CD4-positive, alpha-beta T cell treated with Interferon alpha-2 for 1 hour (primary cell): Measurements from ENCODE around the gene MAP4.
"Not testable (repeated sequence)": the region's sequence is repeated elsewhere in the genome, so short reads cannot be mapped to it uniquely, and the experiment has no call there.

Experiments
- DNase-seq, 2 donors: peaks; one replicate each; pipeline ENCODE4 v3.0.0-alpha.2; 2020 to 2022

The MAP4 gene

DNA sequence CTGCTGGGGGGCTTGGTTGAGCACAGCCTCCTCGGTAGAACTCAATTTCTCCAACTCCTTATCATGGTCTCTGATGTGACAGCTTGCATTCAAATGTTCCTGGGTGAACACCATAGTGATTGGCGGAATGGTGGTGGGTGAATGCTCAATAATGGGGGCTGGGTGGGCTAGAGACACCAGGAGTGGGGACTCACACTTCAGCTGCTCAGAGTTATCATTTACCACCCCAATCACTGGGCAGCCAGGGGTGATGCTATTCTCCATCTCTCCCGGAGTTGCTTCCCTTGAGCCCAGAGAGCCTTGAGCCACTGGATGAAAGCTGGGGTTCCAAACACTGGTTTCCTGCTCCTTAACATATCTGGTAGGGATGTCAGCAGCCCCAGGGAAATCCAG, 124.6 kb downstream of the MAP4 start:
- no peak for DNase-seq

DNA sequence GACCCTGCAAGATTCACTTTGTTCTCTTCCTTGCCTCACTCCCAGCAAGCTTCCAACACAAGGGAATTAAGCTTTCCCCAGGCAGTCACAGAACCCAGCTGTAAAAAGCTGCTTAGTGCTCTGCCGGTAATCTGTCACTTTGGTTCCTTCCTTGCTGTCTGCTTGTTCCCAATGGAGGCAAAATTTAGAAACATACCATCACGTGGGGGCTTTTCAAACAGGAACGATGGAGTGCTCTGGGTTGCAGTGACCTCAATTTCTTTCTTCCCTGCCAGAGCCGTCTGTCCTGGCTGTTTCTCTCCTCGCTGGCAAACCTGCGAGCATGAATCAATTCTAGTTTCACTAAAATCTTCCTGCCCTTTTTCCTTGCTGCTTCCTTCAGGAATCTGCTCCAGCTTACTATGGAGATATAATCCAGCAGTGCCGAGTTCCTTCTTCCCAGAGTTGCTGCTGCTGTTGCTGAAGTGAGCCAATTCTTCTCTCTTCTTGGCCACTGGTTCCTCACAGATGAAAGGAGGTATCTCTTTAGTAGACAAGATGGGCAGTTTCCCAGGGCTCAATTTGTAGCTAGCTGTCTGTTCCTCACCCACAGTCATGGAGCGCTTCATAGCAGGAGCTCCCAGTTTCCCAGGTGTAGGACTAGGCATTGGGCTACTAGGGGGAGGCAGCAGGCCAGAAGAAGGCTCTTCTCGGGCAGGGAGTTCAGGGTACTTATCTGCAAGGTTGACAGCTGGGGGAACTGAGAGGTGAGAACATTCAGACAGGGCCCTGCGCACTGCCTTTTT, 125.2 kb downstream of the MAP4 start:
- DNase-seq, result no peak

DNA sequence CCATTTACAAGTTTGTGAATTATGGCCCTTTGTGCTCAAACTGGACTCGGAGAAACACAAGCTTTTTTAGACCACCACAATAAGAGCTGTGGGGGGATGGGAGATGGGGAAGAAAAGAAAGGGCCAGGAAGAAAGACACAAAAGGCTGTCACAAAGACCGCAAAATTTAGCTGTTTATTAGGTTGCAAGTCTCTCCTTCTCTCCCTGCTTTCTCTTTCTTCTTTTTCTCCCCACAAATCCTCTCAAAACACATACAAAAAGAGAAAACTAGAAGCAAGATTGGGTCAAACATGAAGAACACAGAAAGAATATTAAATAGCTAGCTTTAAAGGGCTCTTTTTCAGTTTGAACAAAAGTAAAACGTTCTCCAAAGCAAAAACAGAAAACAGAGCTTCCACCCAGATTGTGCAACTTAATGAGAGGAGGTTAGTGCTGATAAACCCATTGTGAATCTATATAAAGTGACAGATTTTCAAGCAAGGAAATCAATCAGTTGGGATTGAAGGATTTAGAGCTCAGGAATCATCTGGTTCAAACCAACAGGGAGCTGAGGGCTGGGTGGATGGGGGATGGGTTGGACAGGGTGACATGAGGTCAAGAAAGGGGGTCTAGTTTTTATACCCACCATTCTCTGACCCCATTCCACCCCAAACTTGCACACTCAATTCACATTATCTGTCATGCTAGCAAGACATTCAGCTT, 125.9 kb downstream of the MAP4 start:
- DNase-seq, result no peak

DNA sequence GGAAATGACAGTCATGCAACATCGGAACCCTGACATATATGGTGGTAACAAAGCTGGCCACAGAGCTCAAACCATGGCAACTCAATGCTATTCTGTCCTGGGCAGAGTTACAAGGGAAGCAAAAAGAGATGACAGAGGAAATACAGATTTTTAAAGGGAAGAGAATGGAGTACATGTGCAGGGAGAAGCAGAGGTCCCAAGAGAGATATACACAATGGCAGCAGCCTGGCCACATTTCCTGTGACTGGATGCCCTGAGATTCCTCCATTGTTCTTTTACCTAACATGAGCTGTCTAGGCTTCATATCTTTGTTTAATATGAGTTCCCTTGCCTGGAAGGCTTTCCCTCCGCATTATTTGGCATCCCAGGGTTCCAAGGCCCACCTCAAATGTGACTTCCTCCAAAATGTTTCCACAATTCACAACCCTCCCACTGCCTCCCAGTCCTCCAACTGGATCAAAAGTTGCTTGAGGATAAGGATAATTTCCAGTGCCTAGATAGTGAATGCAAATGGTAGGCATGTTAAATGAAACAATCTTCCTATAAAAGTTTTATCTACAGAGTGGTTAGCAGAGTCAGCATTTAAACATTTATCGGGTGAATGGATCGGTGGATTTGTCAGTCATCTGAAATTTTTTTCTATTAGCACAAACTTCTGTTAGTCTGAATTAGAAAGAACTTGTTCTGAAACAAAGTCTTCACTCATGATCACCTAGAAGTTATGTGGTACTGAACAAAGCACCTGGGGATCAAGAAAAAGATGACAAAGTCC, 127.0 kb downstream of the MAP4 start:
- DNase-seq, result no peak

DNA sequence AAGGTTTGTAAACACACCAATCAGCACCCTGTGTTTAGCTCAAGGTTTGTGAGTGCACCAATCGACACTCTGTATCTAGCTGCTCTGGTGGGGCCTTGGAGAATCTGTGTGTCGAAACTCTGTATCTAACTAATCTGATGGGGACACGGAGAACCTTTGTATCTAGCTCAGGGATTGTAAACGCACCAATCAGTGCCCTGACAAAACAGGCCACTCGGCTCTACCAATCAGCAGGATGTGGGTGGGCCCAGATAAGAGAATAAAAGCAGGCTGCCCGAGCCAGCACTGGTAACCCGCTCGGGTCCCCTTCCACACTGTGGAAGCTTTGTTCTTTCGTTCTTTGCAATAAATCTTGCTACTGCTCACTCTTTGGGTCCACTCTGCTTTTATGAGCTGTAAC, 128.2 kb downstream of the MAP4 start:
- not testable (repeated sequence) for DNase-seq

DNA sequence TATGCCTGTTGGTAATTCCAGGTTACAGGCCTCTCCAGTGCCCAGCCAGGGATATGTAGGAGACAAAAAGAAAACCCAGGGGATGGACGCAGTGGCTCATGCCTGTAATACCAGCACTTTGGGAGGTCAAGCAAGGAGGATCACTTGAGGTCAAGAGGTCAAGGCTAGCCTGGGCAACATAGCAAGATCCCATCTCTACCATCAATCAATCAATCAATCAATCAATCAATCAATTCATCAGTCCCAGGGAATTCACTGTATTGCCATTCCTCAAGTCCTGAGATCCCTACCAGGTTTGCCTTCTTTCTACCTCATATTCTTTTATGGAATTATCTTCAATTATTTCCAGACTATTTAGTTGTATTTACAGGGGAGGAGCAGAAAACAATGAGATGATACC, 131.0 kb downstream of the MAP4 start:
- no peak for DNase-seq

DNA sequence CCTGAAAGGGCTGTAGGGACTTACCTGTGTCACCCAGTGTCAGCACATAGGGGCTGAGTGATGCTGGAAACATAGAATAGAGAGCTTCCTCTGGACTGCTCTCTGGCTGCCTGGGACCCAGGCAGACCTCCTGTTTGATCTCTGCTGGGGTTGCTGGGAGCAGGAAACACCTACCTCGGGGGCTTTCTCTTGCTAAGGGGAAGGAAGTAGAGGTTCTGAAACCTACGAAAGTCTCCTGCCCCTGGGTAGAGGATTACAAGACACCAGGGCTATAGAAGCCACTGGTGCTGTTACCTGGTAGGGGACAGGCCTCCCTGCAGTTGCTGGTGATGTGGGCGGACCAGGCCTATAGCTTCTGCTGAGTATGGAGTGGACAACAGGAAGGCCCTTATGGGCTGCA, 131.6 kb downstream of the MAP4 start:
- no peak for DNase-seq

DNA sequence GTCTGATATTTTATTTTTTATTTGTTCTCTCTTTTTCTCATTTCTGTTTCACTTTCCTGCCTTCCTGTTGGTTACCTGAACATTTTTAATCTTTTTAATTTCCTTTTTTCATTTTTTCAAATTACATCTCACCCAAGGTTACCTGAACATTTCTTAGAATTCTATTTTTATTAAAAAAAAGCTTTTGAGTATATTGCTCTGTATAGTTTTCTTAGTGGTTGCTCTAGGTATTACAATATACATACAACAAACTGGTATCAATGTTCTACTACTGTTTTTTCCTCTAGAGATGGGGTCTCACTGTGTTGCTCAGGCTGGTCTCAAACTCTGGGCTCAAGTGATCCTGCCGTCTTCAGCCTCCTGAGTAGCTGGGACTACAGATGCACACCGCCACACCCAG, 133.9 kb downstream of the MAP4 start:
- no peak for DNase-seq

DNA sequence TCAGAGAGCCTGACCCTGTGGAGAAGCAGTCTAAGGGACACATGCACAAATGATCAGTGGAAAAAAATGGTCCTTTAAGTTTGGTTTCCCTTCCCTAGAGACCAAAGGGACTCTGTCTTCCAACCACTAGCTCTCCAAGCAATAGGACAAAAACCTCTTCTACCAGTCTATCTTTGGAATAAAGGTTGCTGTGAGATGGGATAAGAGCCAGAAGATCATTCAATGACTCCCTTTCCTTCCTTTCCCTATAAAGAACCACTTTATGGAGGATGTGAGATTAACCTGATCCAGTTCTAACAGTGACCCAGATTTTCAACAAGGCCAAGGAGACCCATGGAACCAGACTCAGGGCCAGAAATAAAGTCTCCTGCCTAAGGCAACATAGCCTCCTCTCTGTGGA, 138.5 kb downstream of the MAP4 start:
- DNase-seq, result no peak

DNA sequence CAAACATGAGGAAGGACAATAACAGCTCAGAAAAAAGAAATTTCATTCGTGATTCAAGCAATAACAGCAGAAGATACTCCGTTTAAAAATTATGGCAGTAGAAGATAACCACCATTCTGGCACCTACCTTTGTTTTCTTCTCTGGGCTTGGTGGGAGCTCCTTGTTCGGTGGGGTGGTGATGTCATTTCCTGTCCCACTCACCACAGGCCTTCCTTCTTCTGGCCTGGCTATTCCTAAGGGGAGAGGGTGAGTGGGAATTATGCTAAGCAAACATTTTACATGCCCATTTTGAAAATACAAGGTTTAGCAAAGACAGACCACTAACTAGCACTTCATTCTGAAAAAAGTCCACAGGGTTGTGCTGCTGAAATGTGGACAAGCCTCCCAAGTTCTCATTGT, 138.9 kb downstream of the MAP4 start:
- DNase-seq, result no peak

DNA sequence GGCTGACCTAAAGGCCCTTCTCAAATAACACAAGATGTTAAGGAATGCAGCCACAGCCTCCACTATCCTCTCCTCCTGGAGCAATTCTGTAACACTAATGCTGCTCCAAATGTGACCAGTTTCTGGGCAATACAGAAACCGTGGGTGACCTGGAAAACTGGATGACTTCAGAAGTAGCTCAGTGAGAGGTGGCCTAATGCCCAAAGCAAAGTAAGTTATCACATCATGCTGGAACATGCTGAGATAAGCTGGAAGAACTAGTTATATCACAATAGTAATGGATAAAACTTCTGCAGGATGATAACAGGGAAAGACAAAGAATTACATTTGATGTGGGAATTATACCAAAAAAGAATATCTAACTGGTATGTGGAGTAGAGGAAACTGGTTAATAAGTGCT, 141.3 kb downstream of the MAP4 start:
- no peak for DNase-seq

DNA sequence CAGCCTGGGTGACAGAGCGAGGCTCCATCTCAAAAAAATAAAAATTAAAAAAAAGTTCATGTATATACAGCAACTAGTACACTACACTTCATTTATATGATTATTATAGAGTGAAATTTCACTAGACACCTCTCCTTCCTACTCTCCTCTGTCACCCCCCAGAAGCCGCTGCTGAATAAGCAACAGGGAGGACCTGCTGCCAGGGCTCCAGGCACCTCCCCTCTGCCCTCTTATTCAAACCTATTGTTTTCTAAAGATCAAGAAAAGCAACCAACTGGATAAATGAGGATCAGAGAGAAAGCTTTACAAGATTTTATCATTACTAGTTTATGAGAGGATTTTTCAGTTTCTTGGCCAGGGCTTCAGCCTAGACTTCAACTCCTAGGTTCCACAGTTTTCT, 141.8 kb downstream of the MAP4 start:
- no peak for DNase-seq

DNA sequence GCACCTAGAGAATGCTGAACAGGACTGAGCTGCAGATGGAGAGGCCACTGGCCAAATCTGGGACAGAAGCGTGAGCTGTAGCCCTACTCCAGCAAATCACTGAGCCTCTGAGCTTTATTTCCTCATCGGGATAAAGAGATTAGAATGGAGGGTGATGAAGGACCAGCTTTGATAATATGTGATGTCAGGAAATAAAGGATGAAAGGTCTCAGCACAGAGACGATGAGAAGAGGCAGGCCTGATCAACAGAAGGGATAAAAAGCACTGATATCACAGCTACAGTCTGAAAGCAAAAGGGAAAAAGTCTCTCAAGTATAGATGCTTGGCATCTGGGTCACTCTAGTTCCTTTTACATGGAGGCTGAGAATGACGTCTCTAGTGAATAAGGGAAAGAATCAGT, 143.3 kb downstream of the MAP4 start:
- no peak for DNase-seq

DNA sequence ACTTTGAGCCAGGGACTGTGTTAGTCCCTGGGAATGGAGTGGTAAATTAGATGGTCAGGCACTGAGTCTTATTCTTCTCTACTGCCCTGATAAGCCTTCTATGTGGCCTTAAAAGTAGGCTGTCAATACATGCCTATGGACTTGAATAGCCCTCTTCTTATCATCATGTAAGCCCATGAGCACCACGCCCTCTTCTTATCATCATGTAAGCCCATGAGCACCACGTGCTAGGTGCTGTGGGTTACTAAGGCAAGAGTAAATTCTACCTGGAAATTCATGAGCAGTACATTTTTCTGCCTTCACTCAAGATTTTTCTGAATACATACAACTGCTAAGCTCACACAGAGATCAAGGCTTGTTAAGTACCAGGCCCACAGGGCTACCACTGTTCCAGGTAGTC, 144.8 kb downstream of the MAP4 start:
- DNase-seq, result no peak

DNA sequence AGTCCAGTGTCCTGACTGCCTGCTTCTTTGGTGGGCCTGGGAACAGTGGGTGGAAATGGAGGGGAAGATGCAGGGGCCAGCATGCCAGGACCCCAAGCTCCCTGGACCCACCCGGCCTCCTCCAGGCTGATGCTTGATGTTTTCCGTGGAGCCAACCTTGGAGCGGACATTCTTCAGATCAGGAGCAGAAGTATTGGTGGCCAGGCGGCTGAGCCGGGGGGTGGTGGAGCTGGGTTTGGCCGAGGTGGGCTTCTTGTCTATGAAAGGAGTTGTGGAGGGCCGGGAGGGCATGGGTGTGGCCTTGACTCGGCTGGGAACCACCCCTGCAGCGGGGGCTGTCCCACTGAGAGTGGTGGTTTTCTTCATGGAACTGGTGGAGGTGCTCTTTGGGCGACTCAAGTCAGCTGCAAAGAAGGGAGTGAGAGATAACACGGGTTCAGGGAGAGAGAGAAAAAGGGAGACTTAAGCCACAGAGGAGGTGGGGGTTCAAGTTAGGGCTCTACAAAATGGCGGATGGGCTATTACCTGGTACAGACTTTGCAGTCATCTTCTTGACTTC, 145.4 kb downstream of the MAP4 start:
- no peak for DNase-seq

DNA sequence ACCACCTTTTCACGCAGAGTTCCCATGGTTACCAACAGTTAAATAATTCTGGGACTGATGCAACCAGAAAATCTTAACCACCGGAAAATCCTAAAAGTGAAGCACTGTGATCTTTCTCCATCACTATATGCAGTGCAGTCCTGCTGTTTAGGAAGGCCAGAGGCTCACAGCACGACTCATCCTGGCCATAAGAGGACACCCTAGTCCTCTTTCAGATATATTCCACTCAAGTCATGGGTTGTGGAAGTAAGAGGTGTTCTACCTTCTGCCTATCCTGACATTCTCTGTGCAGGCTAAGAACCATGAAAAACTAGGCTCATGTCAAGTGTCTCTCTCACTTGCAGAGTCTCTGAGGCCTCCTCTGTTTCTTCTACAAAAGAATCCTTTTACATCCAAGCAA, 146.1 kb downstream of the MAP4 start:
- no peak for DNase-seq

DNA sequence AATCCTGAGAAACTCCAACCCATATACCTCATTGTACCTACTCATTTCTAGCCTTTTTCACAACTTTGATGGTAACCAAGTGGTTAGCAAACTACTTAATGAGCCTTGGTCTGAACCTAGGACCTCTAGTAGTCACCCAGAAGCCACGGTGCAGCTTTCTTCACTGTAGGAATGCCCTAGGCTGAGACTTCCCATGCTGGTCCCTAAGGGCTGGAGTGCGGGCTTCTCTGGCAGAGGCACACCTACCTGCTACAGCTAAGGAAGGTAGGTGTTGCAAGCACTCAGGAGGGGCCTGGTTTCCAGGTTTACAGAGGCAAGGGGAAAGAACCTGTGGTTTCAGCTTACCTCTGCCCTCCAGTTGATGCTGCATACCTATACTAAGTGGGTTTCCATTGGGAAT, 147.9 kb downstream of the MAP4 start:
- DNase-seq, result no peak

DNA sequence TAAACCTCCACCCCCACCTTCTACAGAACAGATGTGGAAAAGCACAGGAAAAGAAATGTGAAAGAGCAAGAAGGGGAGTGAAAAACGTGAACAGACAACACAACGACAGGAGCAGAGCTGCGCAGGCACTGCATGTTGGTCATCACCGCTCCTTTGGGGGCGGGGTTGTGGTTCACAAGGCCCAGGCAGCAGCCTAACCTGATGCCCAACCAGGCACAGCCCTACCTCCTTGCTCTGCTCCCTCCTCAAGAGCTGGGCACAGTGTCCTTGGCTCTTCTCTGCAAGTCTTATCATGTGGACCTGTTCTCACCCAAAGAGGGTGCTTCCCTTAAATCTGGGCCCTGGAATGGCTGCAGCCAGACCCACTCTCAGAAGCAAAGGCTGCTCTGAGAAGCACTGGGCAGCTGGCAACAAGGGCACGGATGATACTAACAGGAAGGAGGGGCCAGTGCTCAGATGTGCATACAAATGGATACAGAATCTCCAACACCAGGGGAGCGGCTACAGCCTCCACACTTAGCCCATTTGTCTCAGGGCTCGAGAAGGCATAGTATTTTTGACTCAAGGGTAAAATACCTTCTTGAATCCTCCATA, 148.7 kb downstream of the MAP4 start:
- no peak for DNase-seq

DNA sequence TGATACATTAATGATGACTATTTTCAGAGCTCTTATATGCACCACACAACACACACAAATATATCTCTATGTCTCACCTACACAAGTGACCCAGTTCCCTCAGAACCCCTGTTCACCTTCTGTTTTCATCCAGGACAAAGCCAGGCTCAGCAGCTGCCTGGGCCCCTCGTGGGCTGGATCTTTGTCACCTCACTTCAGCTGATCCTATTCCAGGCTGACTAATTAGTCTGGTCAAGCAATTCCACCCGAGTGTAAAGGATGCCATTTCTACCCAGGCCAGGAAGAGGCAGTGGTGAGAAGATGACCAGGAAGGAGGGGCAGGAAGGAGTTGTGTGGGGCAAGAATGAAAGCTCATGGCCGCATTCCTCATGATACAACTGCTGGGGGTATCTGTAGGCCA, 151.0 kb downstream of the MAP4 start:
- no peak for DNase-seq

DNA sequence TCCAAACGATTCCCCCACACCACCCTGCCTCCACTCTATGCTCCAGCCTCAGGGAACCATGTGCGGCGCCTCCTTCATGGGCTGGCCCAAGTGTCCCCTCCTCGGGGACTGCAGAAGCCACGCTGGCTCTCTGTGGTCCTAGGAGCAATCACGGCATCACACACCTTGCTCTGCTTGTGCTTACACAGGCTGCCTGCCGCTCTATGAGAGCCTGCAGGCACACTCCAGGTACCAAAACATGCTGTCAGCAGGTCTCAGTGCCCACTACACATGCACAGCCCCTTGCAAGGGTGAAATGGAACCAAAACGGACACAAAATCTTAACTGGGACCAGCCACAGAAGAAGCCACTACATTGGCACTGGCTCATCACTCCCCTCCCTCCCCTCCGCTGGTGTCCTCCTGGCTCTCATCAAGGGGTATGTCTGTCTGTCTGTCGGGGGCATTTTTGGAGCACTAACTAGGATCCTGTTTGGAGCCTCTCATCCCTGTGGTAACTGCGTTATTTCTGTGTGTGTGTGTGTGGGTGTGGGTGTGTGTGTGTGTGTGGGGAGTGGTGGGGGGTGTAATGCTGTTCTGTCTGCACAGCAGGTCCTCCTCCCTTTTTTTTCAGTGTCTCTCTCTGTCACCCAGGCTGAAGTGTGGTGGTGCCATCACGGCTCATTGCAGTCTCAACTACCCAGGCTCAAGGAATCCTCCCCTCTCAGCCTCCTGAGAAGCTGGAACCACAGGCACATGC, 152.7 kb downstream of the MAP4 start:
- no peak for DNase-seq

DNA sequence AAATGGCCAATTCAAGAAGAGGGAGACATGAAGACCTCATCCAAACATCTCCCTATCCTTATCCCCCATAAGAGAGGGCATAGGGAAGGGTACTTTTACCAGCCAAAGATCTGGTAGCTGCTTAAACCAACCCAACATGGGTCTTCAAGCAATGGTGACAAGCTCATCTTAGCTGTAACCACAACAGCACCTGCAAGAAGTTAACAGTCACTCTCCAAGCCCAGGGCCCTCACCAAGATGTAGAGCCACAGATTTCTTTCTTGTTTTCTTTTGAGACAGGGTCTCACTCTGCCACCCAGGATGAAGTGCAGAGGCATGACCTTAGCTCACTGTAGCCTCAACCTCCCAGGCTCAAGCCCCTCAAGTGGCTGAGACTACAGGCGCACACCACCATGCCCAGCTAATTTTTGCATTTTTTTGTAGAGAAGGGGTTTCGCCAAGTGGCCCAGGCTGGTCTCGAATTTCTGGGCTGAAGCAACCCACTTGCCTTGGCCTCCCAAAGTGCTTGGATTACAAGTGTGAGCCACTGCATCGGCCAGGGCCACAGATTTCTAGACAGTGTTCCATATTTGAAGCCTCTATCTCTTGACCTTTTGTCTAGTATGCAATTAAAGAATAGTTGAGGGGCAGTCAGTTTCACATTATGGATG, 156.1 kb downstream of the MAP4 start:
- DNase-seq, result no peak

DNA sequence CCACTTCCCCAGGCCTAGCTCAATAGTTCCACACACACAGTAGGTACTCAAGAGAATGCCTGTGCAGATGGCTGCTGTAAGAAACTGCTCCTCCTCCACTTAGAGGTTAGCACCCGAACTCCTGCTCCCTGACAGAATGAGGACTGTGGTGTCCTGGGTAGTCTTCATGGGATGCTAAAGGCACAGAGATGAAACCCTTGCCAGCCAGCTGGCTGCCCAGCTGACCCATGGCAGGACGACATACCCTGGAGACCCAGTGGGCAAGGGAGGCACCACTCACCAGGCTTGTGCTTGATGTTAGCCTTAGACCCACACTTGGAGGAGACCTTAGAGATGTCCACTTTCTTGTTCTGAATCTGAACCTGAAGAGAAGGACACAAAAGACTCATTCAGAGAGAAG, 159.1 kb downstream of the MAP4 start:
- DNase-seq, result no peak
